Transverse colon (tissue), 4 donors: ENCODE data around the gene AHSA1. TPM values are rescaled to one million over a fixed set of nuclear protein-coding genes. Genes with fewer than 3 reads are reported as not detected.

Experiments used
- DNase-seq: peaks from one replicate; pipeline ENCODE4 v3.0.0-alpha.2; 2019
- H3K27ac ChIP-seq, 4 donors: fragments of 200-600 bp; sonication (generic); 2 replicates each; pipeline ENCODE4 v1.5.1; 2016 to 2018; ENCODE audit warnings: inconsistent platforms in 4 of 4
- H3K27me3 ChIP-seq: fragments of 200-600 bp; sonication (generic); 2 replicates; pipeline ENCODE4 v1.5.1; 2017; ENCODE audit warnings: inconsistent platforms
- H3K36me3 ChIP-seq, 4 donors: fragments of 200-600 bp; sonication (generic); 2 replicates each; pipeline ENCODE4 v1.5.1; 2017 to 2019; ENCODE audit warnings: inconsistent platforms in 4 of 4
- H3K4me1 ChIP-seq, 4 donors: fragments of 200-600 bp; sonication (generic); 2 replicates each; pipeline ENCODE4 v1.5.1; 2017 to 2020; ENCODE audit warnings: inconsistent platforms in 4 of 4
- H3K4me3 ChIP-seq, 4 donors: fragments of 200-600 bp; sonication (generic); 1 replicate in 1 of 4; 2 replicates in 3 of 4; pipeline versions ENCODE4 v1.5.1 to v1.6.1; 2017 to 2019; ENCODE audit warnings: inconsistent platforms in 4 of 4
- H3K9me3 ChIP-seq, 2 donors: fragments of 200-600 bp; sonication (generic); 2 replicates each; pipeline ENCODE4 v1.5.1; 2017 to 2019; ENCODE audit warnings: inconsistent platforms in 2 of 2
- CTCF ChIP-seq, 5 experiments: fragments of 200-600 bp in 3 of 5; fragments of 450-650 bp in 2 of 5; sonication (generic) in 3 of 5; IDR thresholded peaks; 1 replicate in 2 of 5; 2 replicates in 3 of 5; pipeline ENCODE4 v1.5.1; 2016 to 2017; ENCODE audit warnings: antibody characterized with exemption in 5 of 5, inconsistent platforms in 3 of 5, mild to moderate bottlenecking in 2 of 5, moderate library complexity in 1 of 5
- EP300 ChIP-seq: sonication (generic); formaldehyde crosslinking; IDR thresholded peaks from one replicate; pipeline ENCODE4 v1.6.1; 2017; ENCODE audit warnings: antibody characterized with exemption, low read depth
- POLR2A ChIP-seq: fragments of 450-650 bp; IDR thresholded peaks from one replicate; pipeline ENCODE4 v1.6.1; 2016; ENCODE audit warnings: antibody characterized with exemption, mild to moderate bottlenecking, moderate library complexity
- POLR2AphosphoS5 ChIP-seq, 3 donors: sonication (generic); formaldehyde crosslinking; IDR thresholded peaks; one replicate each; pipeline ENCODE4 v1.6.1; 2016; ENCODE audit warnings: antibody characterized with exemption in 3 of 3
- WGBS, 2 donors: methylation state at CpG; one replicate each; pipeline ENCODE4 v1.1.5; 2018; ENCODE audit warnings: low coverage in 1 of 2; 5-methylcytosine and 5-hydroxymethylcytosine counted together
- in situ Hi-C, 4 donors: fragments of 200-750 bp; cut with MboI; loops; one replicate each; pipeline versions ENCODE4 v1.15.0 to v1.15.1; 2017; ENCODE audit warnings: low sequenced_read_pairs in 3 of 4, low pct_ligation_motif_present in 1 of 4, low pct_unique_long_range_greater_than_20kb in 1 of 4
- intact Hi-C: fragments of 100-400 bp; cut with DNase I; formaldehyde crosslinking; loops from one replicate; pipeline ENCODE4 v1.15.1; 2023; ENCODE audit warnings: low total_unique reads
- total RNA-seq, 4 donors: library from RNA; depleted of rRNA; stranded (reverse); fragments of >200 nt; gene quantifications; one replicate each; pipeline ENCODE4 v1.1.0, GENCODE V29; 2016

The AHSA1 gene
- total RNA-seq, 4 donors from 2014 or later: 66.6 to 101 (median 87.5) TPM

- in situ Hi-C loops: no loop called here
- 69 to 86% methylated on average over 3 to 5 of the region's 5 CpGs for WGBS, 2 donors
- H3K9me3 ChIP-seq: no peaks in the 10 kb centered on the region
Measured at GRCh38 chr14:77473921-77474320, 16.0 kb downstream of the AHSA1 start.

GRCh38 chr14:77474479-77475177 is 16.7 kb downstream of the AHSA1 start:
- TF ChIP-seq POLR2A (no peak), EP300 (no peak), POLR2AphosphoS5 (IDR thresholded peaks at IDR 0.05) (no peak), CTCF (IDR thresholded peaks at IDR 0.05) (no peak)
- WGBS, 2 donors: 74% methylated on average over 9 of the region's 9 CpGs; no CpG with 5 or more reads in 1 of the 2 donors
- intact Hi-C loops (no loop called here), in situ Hi-C loops (no loop called here)
- Histone ChIP-seq H3K27me3 (no peaks in the 10 kb centered on the region), H3K9me3 (no peaks in the 10 kb centered on the region), H3K4me3 (no peak overlapping the region), H3K36me3 (no peaks in the 10 kb centered on the region), H3K27ac (no peak overlapping the region), H3K4me1 (peaks cover 0 to 5% (median 0%) of the 10 kb centered on the region in 4 donors)
- no peak for DNase-seq

More at GRCh38 chr14:77473921-77474320, 16.0 kb downstream of the AHSA1 start:
- TF ChIP-seq POLR2A (no peak), EP300 (no peak), CTCF (IDR thresholded peaks at IDR 0.05) (no peak)
- DNase-seq: no peak
- Histone ChIP-seq H3K27ac (no peak overlapping the region), H3K4me3 (no peak overlapping the region), H3K36me3 (peaks cover 0 to 5% (median 1%) of the 10 kb centered on the region in 4 donors), H3K27me3 (no peaks in the 10 kb centered on the region), H3K4me1 (peaks cover 0 to 10% (median 0%) of the 10 kb centered on the region in 4 donors)
- intact Hi-C loops: no loop called here

GRCh38 chr14:77475432-77476115 is 17.7 kb downstream of the AHSA1 start:
- 92% methylated on average over 31 of the region's 35 CpGs; no CpG with 5 or more reads in 1 of the 2 donors for WGBS, 2 donors
- in situ Hi-C loops (no loop called here), intact Hi-C loops (no loop called here)
- Histone ChIP-seq H3K4me3 (no peak overlapping the region), H3K27me3 (no peaks in the 10 kb centered on the region), H3K36me3 (no peaks in the 10 kb centered on the region), H3K4me1 (no peaks in the 10 kb centered on the region), H3K9me3 (no peaks in the 10 kb centered on the region), H3K27ac (no peak overlapping the region)
- no peak for DNase-seq
- TF ChIP-seq CTCF (IDR thresholded peaks at IDR 0.05): no peak
- no peak for TF ChIP-seq EP300

- no peaks in the 10 kb centered on the region for H3K4me1 ChIP-seq
- WGBS, 2 donors: 93% methylated on average over 4 of the region's 5 CpGs; no CpG with 5 or more reads in 1 of the 2 donors
- H3K4me3 ChIP-seq: no peak overlapping the region
- H3K27me3 ChIP-seq: no peaks in the 10 kb centered on the region
- in situ Hi-C loops (no loop called here), intact Hi-C loops (no loop called here)
- DNase-seq: no peak
- H3K27ac ChIP-seq: no peak overlapping the region
- no peaks in the 10 kb centered on the region for H3K9me3 ChIP-seq
- H3K36me3 ChIP-seq: no peaks in the 10 kb centered on the region
- TF ChIP-seq CTCF (IDR thresholded peaks at IDR 0.05): no peak
- TF ChIP-seq POLR2A: no peak
- no peak for TF ChIP-seq EP300
- no peak for TF ChIP-seq POLR2AphosphoS5 (IDR thresholded peaks at IDR 0.05)
Measured at GRCh38 chr14:77478029-77478428, 20.1 kb downstream of the AHSA1 start.
